HCT116 (cell line): ENCODE measurements around the gene NOL3. TPM values are rescaled to one million over a fixed set of nuclear protein-coding genes. Genes with fewer than 3 reads are reported as not detected.

Experiments
- ATAC-seq: fragments of 200-7000 bp; cut with Tn5 transposase; 2 replicates; pipeline ENCODE4 v1.9.1; 2020; ENCODE audit warnings: mild to moderate bottlenecking, moderate library complexity
- BruUV-seq: library from RNA; stranded (reverse); fragments of 400-500 nt; replicated peaks from 2 replicates; lab custom pipeline; 2021; lab: Mats Ljungman, UMichigan
- CTCF ChIA-PET: fragments of 300-600 bp; sonication (Branson Sonifier 250); formaldehyde crosslinking; loops from one replicate; lab custom pipeline; 2021; ENCODE audit warnings: antibody characterized with exemption; lab: Charles Lee
- POLR2A ChIA-PET: fragments of 300-600, 350-600 bp; sonication (Branson Sonifier 250); formaldehyde crosslinking; loops from one replicate; lab custom pipeline; 2021; ENCODE audit warnings: antibody characterized with exemption; lab: Charles Lee
- RAD21 ChIA-PET, 2 experiments: fragments of 300-600 bp; sonication (Branson Sonifier 250); formaldehyde crosslinking; loops; one replicate each; lab custom pipeline; 2023; ENCODE audit warnings: low total read pairs in 2 of 2; ENCODE audit not compliant: uncharacterized antibody in 2 of 2, unreplicated experiment in 2 of 2, low non-redundant PET in 1 of 2; lab: Charles Lee
- DNase-seq: peaks from one replicate; pipeline ENCODE4 v3.0.0-alpha.2; 2010; ENCODE audit warnings: low read depth, low spot score
- H2AFZ ChIP-seq: fragments of 200-600 bp; shearing (Covaris generic), sonication (generic); 2 replicates; pipeline ENCODE4 v1.6.1; 2017; ENCODE audit warnings: low read depth, mixed run types, mixed read lengths, antibody characterized with exemption, low read length; ENCODE audit not compliant: poor library complexity, severe bottlenecking
- H3K27ac ChIP-seq: 2 replicates; pipeline ENCODE4 v1.5.1; 2012; ENCODE audit warnings: low read depth, low read length
- H3K27me3 ChIP-seq: fragments of 200-600 bp; sonication (generic); 2 replicates; pipeline ENCODE4 v1.6.1; 2016; ENCODE audit warnings: mixed run types, low read length, mixed read lengths; ENCODE audit not compliant: insufficient read depth
- H3K36me3 ChIP-seq, 2 experiments: fragments of 200-500 bp in 1 of 2; fragments of 200-600 bp in 1 of 2; sonication (Bioruptor generic) in 1 of 2; sonication (generic) in 1 of 2; 2 replicates each; pipeline versions ENCODE4 v1.5.1 to v1.6.1; 2014 to 2016; ENCODE audit warnings: low read length in 2 of 2, inconsistent platforms in 1 of 2, mixed read lengths in 1 of 2, mixed run types in 1 of 2; ENCODE audit not compliant: insufficient read depth in 2 of 2, control insufficient read depth in 1 of 2
- H3K4me1 ChIP-seq, 2 experiments: fragments of 200-600 bp in 1 of 2; sonication (generic) in 1 of 2; 2 replicates each; pipeline versions ENCODE4 v1.5.1 to v1.6.1; 2012 to 2017; ENCODE audit warnings: low read length in 2 of 2, inconsistent platforms in 1 of 2, mild to moderate bottlenecking in 1 of 2, mixed read lengths in 1 of 2, mixed run types in 1 of 2, moderate library complexity in 1 of 2; ENCODE audit not compliant: insufficient read depth in 2 of 2, control insufficient read depth in 1 of 2
- H3K4me2 ChIP-seq: fragments of 200-600 bp; sonication (generic); 2 replicates; pipeline ENCODE4 v1.6.1; 2017; ENCODE audit warnings: mixed run types, low read length, mixed read lengths
- H3K4me3 ChIP-seq, 2 experiments: fragments of 200-600 bp in 1 of 2; sonication (generic) in 1 of 2; replicated peaks in 1 of 2; 2 replicates each; pipeline ENCODE4 v1.5.1; 2011 to 2016; ENCODE audit warnings: low read length in 2 of 2, control low read depth in 1 of 2, low read depth in 1 of 2, mild to moderate bottlenecking in 1 of 2, mixed read lengths in 1 of 2, mixed run types in 1 of 2
- H3K79me2 ChIP-seq: fragments of 200-600 bp; sonication (generic); 2 replicates; pipeline ENCODE4 v1.6.1; 2017; ENCODE audit warnings: mild to moderate bottlenecking, mixed run types, low read length, moderate library complexity, mixed read lengths; ENCODE audit not compliant: insufficient read depth
- H3K9ac ChIP-seq: fragments of 200-600 bp; sonication (generic); 2 replicates; pipeline ENCODE4 v1.6.1; 2016; ENCODE audit warnings: low read length, mixed read lengths
- H3K9me2 ChIP-seq: fragments of 200-600 bp; sonication (generic), shearing (Covaris generic); 2 replicates; pipeline ENCODE4 v1.6.1; 2017; ENCODE audit warnings: mixed run types, mild to moderate bottlenecking, moderate library complexity; ENCODE audit not compliant: insufficient read depth
- H3K9me3 ChIP-seq, 2 experiments: fragments of 200-500 bp in 1 of 2; fragments of 200-600 bp in 1 of 2; sonication (Bioruptor generic) in 1 of 2; sonication (generic) in 1 of 2; 2 replicates each; pipeline ENCODE4 v1.6.1; 2014 to 2017; ENCODE audit warnings: low read length in 2 of 2, mixed read lengths in 2 of 2, inconsistent platforms in 1 of 2, low read depth in 1 of 2, mild to moderate bottlenecking in 1 of 2, mixed run types in 1 of 2, moderate library complexity in 1 of 2; ENCODE audit not compliant: control insufficient read depth in 1 of 2, insufficient read depth in 1 of 2
- H4K20me1 ChIP-seq: fragments of 200-600 bp; sonication (generic), shearing (Covaris generic); 2 replicates; pipeline ENCODE4 v1.6.1; 2017; ENCODE audit warnings: mixed run types, mild to moderate bottlenecking, moderate library complexity; ENCODE audit not compliant: insufficient read depth
- CBX3 ChIP-seq: IDR thresholded peaks from 2 replicates; pipeline ENCODE4 v1.6.1; 2012; ENCODE audit warnings: low read depth
- CEBPB ChIP-seq: IDR thresholded peaks from 2 replicates; pipeline ENCODE4 v1.6.1; 2012; ENCODE audit warnings: low read depth
- EGR1 ChIP-seq: IDR thresholded peaks from 2 replicates; pipeline ENCODE4 v1.6.1; 2012; ENCODE audit warnings: low read depth
- EZH2 ChIP-seq: fragments of 200-600 bp; sonication (generic); IDR thresholded peaks from 2 replicates; pipeline ENCODE4 v1.6.1; 2017; ENCODE audit warnings: antibody characterized with exemption, mixed run types
- FOSL1 ChIP-seq: IDR thresholded peaks from 2 replicates; pipeline ENCODE4 v1.6.1; 2012; ENCODE audit warnings: low read depth
- JUND ChIP-seq: IDR thresholded peaks from 2 replicates; pipeline ENCODE4 v1.6.1; 2012
- POLR2A ChIP-seq: IDR thresholded peaks from 2 replicates; pipeline ENCODE4 v1.7.0; 2011; ENCODE audit warnings: borderline replicate concordance; ENCODE audit not compliant: insufficient read depth, insufficient read length; ENCODE audit errors: extremely low read depth
- POLR2AphosphoS5 ChIP-seq: IDR thresholded peaks from 2 replicates; pipeline ENCODE4 v1.6.1; 2011; ENCODE audit warnings: mild to moderate bottlenecking, low read depth, low read length, moderate library complexity
- RAD21 ChIP-seq: IDR thresholded peaks from 2 replicates; pipeline ENCODE4 v1.6.1; 2012; ENCODE audit warnings: low read depth, mild to moderate bottlenecking
- SIN3A ChIP-seq: IDR thresholded peaks from 2 replicates; pipeline ENCODE4 v1.6.1; 2012; ENCODE audit warnings: low read depth
- SP1 ChIP-seq: IDR thresholded peaks from 2 replicates; pipeline ENCODE4 v1.6.1; 2012; ENCODE audit warnings: low read depth
- SRF ChIP-seq: IDR thresholded peaks from 2 replicates; pipeline ENCODE4 v1.6.1; 2012; ENCODE audit warnings: low read depth
- TCF7L2 ChIP-seq: IDR thresholded peaks from 2 replicates; pipeline ENCODE4 v1.7.0; 2011; ENCODE audit warnings: borderline replicate concordance, inconsistent platforms; ENCODE audit not compliant: insufficient read depth, insufficient read length; ENCODE audit errors: extremely low read depth
- YY1 ChIP-seq: IDR thresholded peaks from 2 replicates; pipeline ENCODE4 v1.6.1; 2011; ENCODE audit warnings: low read length, low read depth, moderate library complexity, mild to moderate bottlenecking; ENCODE audit not compliant: insufficient replicate concordance; ENCODE audit errors: extremely low read depth
- ZFX ChIP-seq: fragments of 450-650 bp; IDR thresholded peaks from 2 replicates; pipeline ENCODE4 v1.6.1; 2017
- ZNF274 ChIP-seq: fragments of 200-500 bp; sonication (Bioruptor generic); IDR thresholded peaks from 2 replicates; pipeline ENCODE4 v1.6.1; 2014; ENCODE audit warnings: mild to moderate bottlenecking, low read depth, low read length, inconsistent platforms
- intact Hi-C: fragments of 100-400 bp; cut with micrococcal nuclease; formaldehyde crosslinking; loops from 2 replicates; pipeline ENCODE4 v1.10.0; 2022
- total RNA-seq: library from RNA; stranded (reverse); gene quantifications from one replicate; pipeline ENCODE4 v1.2.1, GENCODE V29; 2021; ENCODE audit not compliant: unreplicated experiment
- TF ChIP-seq, protein P1 (sequence below): IDR thresholded peaks from 2 replicates; pipeline ENCODE4 v1.6.1; 2011; ENCODE audit warnings: mild to moderate bottlenecking, low read length, moderate library complexity; ENCODE audit not compliant: insufficient replicate concordance; ENCODE audit errors: extremely low read depth
- TF ChIP-seq, protein P2 (sequence below): IDR thresholded peaks from 2 replicates; pipeline ENCODE4 v1.6.1; 2012

NOL3 gene
- total RNA-seq, 1 experiment from 2014 or later = 54.0 TPM

DNA sequence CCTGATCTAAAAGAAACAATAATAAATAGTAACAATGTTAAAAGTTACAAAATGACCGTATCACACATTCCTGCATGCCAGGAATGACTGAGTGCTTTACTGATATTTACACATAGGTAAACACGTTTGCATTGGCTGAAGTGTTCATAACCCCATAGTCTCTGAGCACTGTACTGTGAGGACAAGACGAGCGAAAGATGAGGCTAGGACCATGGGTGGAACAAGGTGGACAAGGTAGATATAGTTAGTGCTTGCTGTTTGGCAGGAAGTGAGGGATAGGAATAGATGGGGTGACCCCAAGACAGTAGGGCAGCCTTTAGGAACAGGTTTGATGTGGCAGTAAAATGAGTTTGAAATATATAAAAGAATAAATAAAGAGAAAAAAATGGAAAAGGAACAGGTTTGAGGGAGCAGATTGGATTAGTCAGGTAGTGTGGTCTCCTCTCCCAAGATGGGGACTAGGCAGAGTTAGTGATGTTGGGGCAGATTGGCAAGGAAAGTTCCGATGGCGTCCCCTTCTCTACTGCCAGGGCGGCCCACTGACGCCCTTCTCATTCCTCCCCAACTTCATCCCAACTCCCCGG lies 21.2 kb downstream of the NOL3 start:
- POLR2A ChIA-PET = no interaction called here

DNA sequence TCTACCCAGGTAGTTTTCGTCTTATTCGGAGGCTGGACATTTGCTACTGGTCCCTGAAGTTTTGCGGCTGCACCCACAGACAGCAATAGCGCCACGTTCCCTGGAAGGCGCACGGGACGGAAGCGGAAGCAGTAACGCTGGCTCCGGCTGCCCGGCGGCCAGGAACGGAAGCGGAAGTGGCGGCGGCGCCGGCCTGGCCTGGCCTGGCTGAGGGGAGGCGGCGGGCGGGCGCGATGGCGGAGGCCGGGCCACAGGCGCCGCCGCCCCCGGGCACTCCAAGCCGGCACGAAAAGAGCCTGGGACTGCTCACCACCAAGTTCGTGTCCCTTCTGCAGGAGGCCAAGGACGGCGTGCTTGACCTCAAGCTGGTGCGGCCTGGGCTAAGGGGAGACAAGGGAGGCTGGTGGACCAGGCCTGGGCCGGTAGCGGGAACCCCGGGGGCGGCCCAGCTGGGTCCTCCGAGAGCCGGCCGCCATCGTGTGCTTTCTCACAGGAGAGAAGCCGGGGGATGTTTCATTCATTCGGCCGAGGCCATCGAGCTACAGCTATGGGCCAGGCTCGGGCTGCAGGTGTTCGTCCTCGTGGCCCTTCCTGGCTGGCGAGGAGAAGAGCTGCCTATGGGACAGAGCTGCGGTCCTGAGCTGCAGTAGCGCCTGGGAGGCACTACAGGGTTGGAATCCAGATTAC lies 21.8 kb downstream of the NOL3 start, which contains the start of gene E2F4:
Gene E2F4 (plus strand): TSS at position 161 of the 687 bp plus-strand sequence. CDS start 73 bp downstream, at position 234.
- peak; percentile 85 for DNase-seq
- peaks cover 11 to 20% of the 10 kb centered on the region in 2 experiments; a peak in 3 of 4 replicates for H3K4me1 ChIP-seq
- H3K9ac ChIP-seq = peak within 1 kb of the TSS; percentile 85
- no peaks in the 10 kb centered on the region for H3K9me3 ChIP-seq
- peaks cover 47% of the 10 kb centered on the region for H3K79me2 ChIP-seq
- peak within 1 kb of the TSS; percentile 84 for H3K27ac ChIP-seq
- H3K4me3 ChIP-seq = peak within 1 kb of the TSS; percentile 87 to 91
- peak within 1 kb of the TSS; percentile 65 for H2AFZ ChIP-seq
- ATAC-seq = peak; percentile 98
- peak within 1 kb of the TSS; percentile 95 for H3K4me2 ChIP-seq
- H3K36me3 ChIP-seq = peaks cover 24 to 40% of the 10 kb centered on the region in 2 experiments; a peak in 3 of 4 replicates
- intact Hi-C loops = no loop called here
- H4K20me1 ChIP-seq = no peaks in the 10 kb centered on the region
- ChIA-PET POLR2A (no interaction called here), RAD21 (no interaction called here), CTCF (interaction anchor here (1.2 kb wide), 1 partner anchor 13 kb away, joined by 3 read pairs; no protein-coding TSS in a partner anchor)
- BruUV-seq = TSS peak; percentile 59
- no peaks in the 10 kb centered on the region for H3K9me2 ChIP-seq
- no peaks in the 10 kb centered on the region for H3K27me3 ChIP-seq
- TF ChIP-seq JUND (no peak), FOSL1 (no peak), CEBPB (no peak), RAD21 (no peak), POLR2A (peak; percentile 67), EZH2 (no peak), CBX3 (no peak), SRF (no peak), POLR2AphosphoS5 (peak; percentile 82), YY1 (peak; percentile 80), EGR1 (no peak), SP1 (no peak), ZNF274 (no peak), TCF7L2 (peak; percentile 27), ZFX (peak; percentile 98), SIN3A (no peak)
- TF ChIP-seq, protein P1, sequence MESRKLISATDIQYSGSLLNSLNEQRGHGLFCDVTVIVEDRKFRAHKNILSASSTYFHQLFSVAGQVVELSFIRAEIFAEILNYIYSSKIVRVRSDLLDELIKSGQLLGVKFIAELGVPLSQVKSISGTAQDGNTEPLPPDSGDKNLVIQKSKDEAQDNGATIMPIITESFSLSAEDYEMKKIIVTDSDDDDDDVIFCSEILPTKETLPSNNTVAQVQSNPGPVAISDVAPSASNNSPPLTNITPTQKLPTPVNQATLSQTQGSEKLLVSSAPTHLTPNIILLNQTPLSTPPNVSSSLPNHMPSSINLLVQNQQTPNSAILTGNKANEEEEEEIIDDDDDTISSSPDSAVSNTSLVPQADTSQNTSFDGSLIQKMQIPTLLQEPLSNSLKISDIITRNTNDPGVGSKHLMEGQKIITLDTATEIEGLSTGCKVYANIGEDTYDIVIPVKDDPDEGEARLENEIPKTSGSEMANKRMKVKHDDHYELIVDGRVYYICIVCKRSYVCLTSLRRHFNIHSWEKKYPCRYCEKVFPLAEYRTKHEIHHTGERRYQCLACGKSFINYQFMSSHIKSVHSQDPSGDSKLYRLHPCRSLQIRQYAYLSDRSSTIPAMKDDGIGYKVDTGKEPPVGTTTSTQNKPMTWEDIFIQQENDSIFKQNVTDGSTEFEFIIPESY = no peak
- TF ChIP-seq, protein P2, sequence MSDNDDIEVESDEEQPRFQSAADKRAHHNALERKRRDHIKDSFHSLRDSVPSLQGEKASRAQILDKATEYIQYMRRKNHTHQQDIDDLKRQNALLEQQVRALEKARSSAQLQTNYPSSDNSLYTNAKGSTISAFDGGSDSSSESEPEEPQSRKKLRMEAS = no peak

More for the DNA sequence above, 21.2 kb downstream of the NOL3 start:
- Histone ChIP-seq H3K4me1 (peaks cover 11 to 24% of the 10 kb centered on the region in 2 experiments; a peak in 3 of 4 replicates), H3K9me2 (no peaks in the 10 kb centered on the region), H4K20me1 (no peaks in the 10 kb centered on the region), H3K9me3 (no peaks in the 10 kb centered on the region), H3K36me3 (peaks cover 20 to 35% of the 10 kb centered on the region in 2 experiments; a peak in 3 of 4 replicates), H2AFZ (peak overlapping the region; percentile 65), H3K9ac (no peak overlapping the region; the same call in 1 of the 2 replicates), H3K4me3 (peak overlapping the region; percentile 44 to 87), H3K4me2 (peak overlapping the region; percentile 95), H3K79me2 (peaks cover 47% of the 10 kb centered on the region), H3K27ac (no peak overlapping the region; the same call in 1 of the 2 replicates), H3K27me3 (no peaks in the 10 kb centered on the region)
- BruUV-seq = no TSS peak
- ATAC-seq (no peak), DNase-seq (no peak)
- ChIA-PET CTCF (no interaction called here), RAD21 (no interaction called here)
- TF ChIP-seq EGR1 (no peak), TCF7L2 (no peak), POLR2AphosphoS5 (no peak)
- intact Hi-C loops = no loop called here
